B cell (primary cell): ENCODE measurements around the gene C11orf91.

Experiments
- CTCF ChIP-seq: fragments of 200-600 bp; IDR thresholded peaks from one replicate; pipeline ENCODE4 v1.8.0; 2022; ENCODE audit warnings: antibody characterized with exemption, mild to moderate bottlenecking
- EZH2 ChIP-seq: IDR thresholded peaks from 2 replicates; pipeline ENCODE4 v1.6.1; 2012; ENCODE audit warnings: borderline replicate concordance, low read depth, mild to moderate bottlenecking, moderate library complexity, low read length; ENCODE audit not compliant: insufficient read depth, poor library complexity, severe bottlenecking

GRCh38 chr11:33685082-33685481, 15.5 kb downstream of the C11orf91 start:
- TF ChIP-seq CTCF: no peak
- TF ChIP-seq EZH2: no peak
